Chondrocyte (in vitro differentiated cells): ENCODE results near the gene QSOX2. TPM values are rescaled to one million over a fixed set of nuclear protein-coding genes. Genes with fewer than 3 reads are reported as not detected.

Experiments used
- DNase-seq: peaks from one replicate; pipeline ENCODE4 v3.0.0; 2021; ENCODE audit warnings: mixed read lengths, low spot score
- H3K27ac Mint-ChIP-seq: one replicate; pipeline ENCODE4 v1.8.0; 2021; ENCODE audit warnings: mild to moderate bottlenecking, moderate library complexity, mixed read lengths; ENCODE audit not compliant: unreplicated experiment
- H3K27me3 Mint-ChIP-seq: 2 replicates; pipeline ENCODE4 v1.8.0; 2021; ENCODE audit warnings: low read depth, mixed read lengths
- H3K36me3 Mint-ChIP-seq: 2 replicates; pipeline ENCODE4 v1.8.0; 2021; ENCODE audit warnings: low read depth, mixed read lengths
- H3K4me1 Mint-ChIP-seq: 2 replicates; pipeline ENCODE4 v1.8.0; 2021; ENCODE audit warnings: low read depth, mild to moderate bottlenecking, mixed read lengths
- H3K4me3 Mint-ChIP-seq: one replicate; pipeline ENCODE4 v1.8.0; 2021; ENCODE audit warnings: mild to moderate bottlenecking, moderate library complexity, mixed read lengths; ENCODE audit not compliant: unreplicated experiment
- H3K9me3 Mint-ChIP-seq: 2 replicates; pipeline ENCODE4 v1.8.0; 2021; ENCODE audit warnings: low read depth, mixed read lengths
- CTCF ChIP-seq: fragments of 200-600 bp; sonication (generic); IDR thresholded peaks from 2 replicates; pipeline ENCODE4 v1.5.0; 2021; ENCODE audit warnings: antibody characterized with exemption, mild to moderate bottlenecking, moderate library complexity
- total RNA-seq: library from RNA; stranded (reverse); gene quantifications from 3 replicates; pipeline ENCODE4 v1.2.1, GENCODE V29; 2021

The QSOX2 gene
- total RNA-seq, 1 donor from 2014 or later, result 14.3 TPM

GRCh38 chr9:136179761-136180160 is 65.9 kb downstream of the QSOX2 start:
- H3K4me1 Mint-ChIP-seq, result no peaks in the 10 kb centered on the region
- no peaks in the 10 kb centered on the region for H3K9me3 Mint-ChIP-seq
- no peak overlapping the region for H3K27ac Mint-ChIP-seq
- TF ChIP-seq CTCF, result no peak
- DNase-seq, result no peak
- no peaks in the 10 kb centered on the region for H3K36me3 Mint-ChIP-seq
- H3K27me3 Mint-ChIP-seq, result peaks cover 21% of the 10 kb centered on the region
- no peak overlapping the region for H3K4me3 Mint-ChIP-seq

GRCh38 chr9:136179101-136179616 is 66.5 kb downstream of the QSOX2 start:
- DNase-seq, result no peak
- H3K27ac Mint-ChIP-seq, result no peak overlapping the region
- H3K27me3 Mint-ChIP-seq, result peaks cover 17% of the 10 kb centered on the region
- no peaks in the 10 kb centered on the region for H3K9me3 Mint-ChIP-seq
- no peak for TF ChIP-seq CTCF
- no peaks in the 10 kb centered on the region for H3K36me3 Mint-ChIP-seq
- no peaks in the 10 kb centered on the region for H3K4me1 Mint-ChIP-seq
- no peak overlapping the region for H3K4me3 Mint-ChIP-seq

- TF ChIP-seq CTCF, result no peak
- DNase-seq, result no peak
- Mint-ChIP-seq H3K27ac (no peak overlapping the region), H3K4me1 (no peaks in the 10 kb centered on the region), H3K27me3 (peaks cover 17% of the 10 kb centered on the region), H3K4me3 (no peak overlapping the region), H3K9me3 (no peaks in the 10 kb centered on the region), H3K36me3 (no peaks in the 10 kb centered on the region)
Observed at GRCh38 chr9:136178773-136179075, 66.9 kb downstream of the QSOX2 start.

GRCh38 chr9:136178061-136178772 is 67.4 kb downstream of the QSOX2 start:
- DNase-seq, result no peak
- H3K27me3 Mint-ChIP-seq, result peaks cover 14% of the 10 kb centered on the region

GRCh38 chr9:136177224-136177623 is 68.4 kb downstream of the QSOX2 start:
- Mint-ChIP-seq H3K27me3 (peaks cover 15% of the 10 kb centered on the region), H3K27ac (no peak overlapping the region)

More at GRCh38 chr9:136178061-136178772, 67.4 kb downstream of the QSOX2 start:
- TF ChIP-seq CTCF, result no peak
- Mint-ChIP-seq H3K4me3 (no peak overlapping the region), H3K9me3 (no peaks in the 10 kb centered on the region), H3K27ac (no peak overlapping the region), H3K36me3 (no peaks in the 10 kb centered on the region), H3K4me1 (no peaks in the 10 kb centered on the region)

More at GRCh38 chr9:136177224-136177623, 68.4 kb downstream of the QSOX2 start:
- Mint-ChIP-seq H3K36me3 (no peaks in the 10 kb centered on the region), H3K9me3 (no peaks in the 10 kb centered on the region), H3K4me3 (no peak overlapping the region), H3K4me1 (no peaks in the 10 kb centered on the region)
- no peak for TF ChIP-seq CTCF
- no peak for DNase-seq
